Measurements from ENCODE around the gene SAMD4A. TPM values are rescaled to one million over a fixed set of nuclear protein-coding genes. Genes with fewer than 3 reads are reported as not detected.

SAMD4A gene
- total RNA-seq, 1 experiment from 2014 or later = 18.3 TPM

- Histone ChIP-seq H3K27me3 (ENCODE audit: insufficient read depth, low read depth) (no peaks in the 10 kb centered on the region), H3K4me1 (replicated peaks; ENCODE audit: insufficient read depth) (no peaks in the 10 kb centered on the region), H4K20me1 (ENCODE audit: insufficient read depth) (no peaks in the 10 kb centered on the region), H3K9me3 (ENCODE audit: insufficient read depth, low read depth) (no peaks in the 10 kb centered on the region), H3K79me2 (ENCODE audit: low read depth) (no peaks in the 10 kb centered on the region), H3K4me2 (no peak overlapping the region), H3K36me3 (ENCODE audit: low read depth) (no peaks in the 10 kb centered on the region), H3K4me3 (no peak overlapping the region), H3F3A (ENCODE audit: insufficient read depth, low read depth) (no peaks in the 10 kb centered on the region), H3K9me2 (ENCODE audit: insufficient read depth) (no peaks in the 10 kb centered on the region), H2AFZ (no peak overlapping the region), H3K27ac (no peak overlapping the region)
- POLR2A ChIA-PET (ENCODE audit: unreplicated experiment) = no interaction called here
- no TSS peak for BruUV-seq (replicated peaks)
- intact Hi-C loops (cut with micrococcal nuclease; ENCODE audit: unreplicated experiment) = no loop called here
- no peak for DNase-seq
- CTCF ChIA-PET = no interaction called here
- TF ChIP-seq CTCF (conservative IDR thresholded peaks at IDR 0.05) (no peak), EZH2 (IDR thresholded peaks at IDR 0.05; ENCODE audit: low read depth) (no peak)
These were observed 191.1 kb downstream of the SAMD4A start for GRCh38 chr14:54758041-54758440.

GRCh38 chr14:54759982-54760585 lies 193.2 kb downstream of the SAMD4A start:
- no peak overlapping the region for H3K27ac ChIP-seq
- no peak overlapping the region for H3K4me3 ChIP-seq
- no peaks in the 10 kb centered on the region for H3K79me2 ChIP-seq (ENCODE audit: low read depth)
- H3K27me3 ChIP-seq (ENCODE audit: insufficient read depth, low read depth) = no peaks in the 10 kb centered on the region
- H3K4me1 ChIP-seq (replicated peaks; ENCODE audit: insufficient read depth) = no peaks in the 10 kb centered on the region
- DNase-seq = no peak
- no peak overlapping the region for H3K4me2 ChIP-seq
- POLR2A ChIA-PET (ENCODE audit: unreplicated experiment) = no interaction called here
- intact Hi-C loops (cut with micrococcal nuclease; ENCODE audit: unreplicated experiment) = no loop called here
- no peaks in the 10 kb centered on the region for H3K36me3 ChIP-seq (ENCODE audit: low read depth)
- no TSS peak for BruUV-seq (replicated peaks)
- TF ChIP-seq CTCF (conservative IDR thresholded peaks at IDR 0.05) (no peak), EZH2 (IDR thresholded peaks at IDR 0.05; ENCODE audit: low read depth) (no peak)
- H2AFZ ChIP-seq = no peak overlapping the region
- no peaks in the 10 kb centered on the region for H3K9me2 ChIP-seq (ENCODE audit: insufficient read depth)
- H4K20me1 ChIP-seq (ENCODE audit: insufficient read depth) = no peaks in the 10 kb centered on the region
- no peaks in the 10 kb centered on the region for H3F3A ChIP-seq (ENCODE audit: insufficient read depth, low read depth)
- CTCF ChIA-PET = no interaction called here
- H3K9me3 ChIP-seq (ENCODE audit: insufficient read depth, low read depth) = no peaks in the 10 kb centered on the region

- no TSS peak for BruUV-seq (replicated peaks)
- H4K20me1 ChIP-seq (ENCODE audit: insufficient read depth) = no peaks in the 10 kb centered on the region
- H3K27me3 ChIP-seq (ENCODE audit: insufficient read depth, low read depth) = no peaks in the 10 kb centered on the region
- no peak overlapping the region for H2AFZ ChIP-seq
- H3K9me3 ChIP-seq (ENCODE audit: insufficient read depth, low read depth) = no peaks in the 10 kb centered on the region
- H3K27ac ChIP-seq = no peak overlapping the region
- TF ChIP-seq CTCF (conservative IDR thresholded peaks at IDR 0.05) (no peak), EZH2 (IDR thresholded peaks at IDR 0.05; ENCODE audit: low read depth) (no peak)
- intact Hi-C loops (cut with micrococcal nuclease; ENCODE audit: unreplicated experiment) = no loop called here
- H3K4me1 ChIP-seq (replicated peaks; ENCODE audit: insufficient read depth) = no peaks in the 10 kb centered on the region
- POLR2A ChIA-PET (ENCODE audit: unreplicated experiment) = no interaction called here
- no peaks in the 10 kb centered on the region for H3F3A ChIP-seq (ENCODE audit: insufficient read depth, low read depth)
- H3K4me2 ChIP-seq = no peak overlapping the region
- no peaks in the 10 kb centered on the region for H3K9me2 ChIP-seq (ENCODE audit: insufficient read depth)
- CTCF ChIA-PET = no interaction called here
- no peak overlapping the region for H3K4me3 ChIP-seq
- H3K36me3 ChIP-seq (ENCODE audit: low read depth) = no peaks in the 10 kb centered on the region
- no peaks in the 10 kb centered on the region for H3K79me2 ChIP-seq (ENCODE audit: low read depth)
- no peak for DNase-seq
These were observed 194.1 kb downstream of the SAMD4A start for GRCh38 chr14:54760866-54761575.

Measured in PC-9 (cell line).